GM19193 (cell line): ENCODE measurements around the gene CHMP6.

ENCODE experiments used
- POLR2A ChIP-seq: IDR thresholded peaks from 4 replicates; pipeline ENCODE4 v1.6.1; 2011; ENCODE audit not compliant: insufficient read depth, insufficient read length; ENCODE audit errors: extremely low read depth

CHMP6 gene

DNA sequence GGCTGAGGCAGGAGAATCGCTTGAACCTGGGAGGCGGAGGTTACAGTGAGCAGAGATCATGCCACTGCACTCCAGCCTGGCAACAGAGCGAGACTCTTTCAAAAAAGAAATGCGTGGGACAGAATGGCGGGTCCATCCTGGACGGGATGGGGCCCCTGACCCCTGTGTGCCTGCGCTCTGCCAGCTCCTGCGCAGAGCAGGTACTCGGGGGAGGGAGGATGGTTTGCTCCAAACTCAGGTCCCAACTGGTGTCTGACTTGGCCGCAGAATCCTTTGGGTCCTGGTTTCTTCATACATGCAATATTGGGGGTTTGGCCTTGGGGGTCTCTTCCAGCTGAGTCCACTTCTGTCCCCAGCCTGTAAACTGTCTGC lies 10.4 kb downstream of the CHMP6 start:
- no peak for TF ChIP-seq POLR2A

DNA sequence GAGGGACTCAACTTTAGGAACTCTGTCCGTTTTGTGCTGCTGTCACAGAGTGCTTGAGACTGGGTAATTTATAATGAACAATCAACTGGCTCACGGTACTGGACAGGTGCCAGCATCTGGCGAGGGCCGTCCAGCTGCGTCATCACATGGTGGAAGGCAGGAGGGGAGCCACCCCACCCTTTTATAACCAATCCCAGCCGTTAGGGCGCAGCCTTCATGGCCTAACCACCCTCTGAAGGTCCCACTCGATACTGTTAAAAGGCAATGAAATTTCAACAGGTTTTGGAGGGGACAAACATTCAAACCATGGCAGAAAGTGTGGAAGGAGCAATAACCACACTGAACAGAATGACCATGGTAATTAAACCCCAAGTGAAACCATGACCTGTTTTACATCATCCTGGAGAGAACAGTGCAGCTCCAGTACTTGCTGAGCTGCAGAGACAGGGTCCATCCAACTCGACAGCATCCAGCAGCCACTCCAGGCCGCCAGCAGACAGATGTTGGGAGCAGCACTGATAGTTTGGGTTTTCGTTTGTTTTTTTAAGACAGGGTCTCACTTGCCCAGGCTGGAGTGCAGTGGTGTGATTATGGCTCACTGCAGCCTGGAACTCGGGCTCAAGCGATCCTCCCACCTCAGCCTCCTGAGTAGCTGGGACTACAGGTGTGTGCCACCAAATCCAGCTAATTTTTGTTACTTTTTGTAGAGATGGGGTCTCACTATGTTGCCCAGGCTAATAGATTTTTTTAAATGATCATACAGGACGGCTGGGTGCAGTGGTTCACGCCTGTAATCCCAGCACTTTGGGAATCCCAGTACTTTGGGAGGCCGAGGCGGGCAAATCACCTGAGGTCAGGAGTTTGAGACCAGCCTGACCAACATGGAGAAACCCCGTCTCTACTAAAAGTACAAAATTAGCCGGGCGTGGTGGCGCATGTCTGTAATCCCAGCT lies 11.0 kb downstream of the CHMP6 start:
- no peak for TF ChIP-seq POLR2A

DNA sequence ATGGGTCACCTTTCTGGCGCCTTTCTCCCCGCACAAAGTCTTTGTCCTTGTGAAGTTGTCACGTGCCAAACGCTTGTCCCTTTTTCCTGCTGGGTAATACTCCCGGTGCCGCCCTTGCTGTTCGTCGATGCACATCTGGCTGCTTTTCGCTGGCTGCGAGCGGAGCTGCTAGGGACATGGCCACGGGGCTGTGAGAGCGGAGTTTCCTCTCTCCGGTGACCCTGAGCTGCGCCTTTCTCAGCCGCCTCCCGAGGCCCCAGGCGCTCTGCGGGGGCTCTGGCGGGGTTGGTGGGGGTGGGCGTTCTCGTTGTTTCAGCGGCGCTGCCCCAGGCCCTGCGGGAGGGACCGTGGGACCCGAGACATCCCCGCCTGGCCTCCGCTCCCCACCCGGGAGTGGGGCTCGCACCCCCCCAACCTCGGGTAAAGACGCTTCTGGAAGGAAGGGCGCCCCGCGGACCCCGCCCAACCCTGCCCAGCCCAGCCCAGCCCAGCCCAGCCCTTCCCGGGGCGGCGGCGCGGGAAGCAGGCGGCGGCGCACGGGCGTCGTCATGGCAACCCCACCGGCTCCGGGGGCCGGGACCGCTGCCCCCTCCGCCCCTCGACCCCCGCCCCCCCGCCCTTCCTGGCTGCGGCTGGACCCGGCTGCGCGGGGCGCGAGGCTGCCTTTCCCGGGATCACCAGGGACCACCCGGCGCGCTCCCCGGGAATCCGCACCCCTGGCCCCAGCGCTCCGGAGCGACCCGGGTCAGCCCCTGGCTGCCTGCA lies 12.3 kb downstream of the CHMP6 start:
- TF ChIP-seq POLR2A, result no peak

DNA sequence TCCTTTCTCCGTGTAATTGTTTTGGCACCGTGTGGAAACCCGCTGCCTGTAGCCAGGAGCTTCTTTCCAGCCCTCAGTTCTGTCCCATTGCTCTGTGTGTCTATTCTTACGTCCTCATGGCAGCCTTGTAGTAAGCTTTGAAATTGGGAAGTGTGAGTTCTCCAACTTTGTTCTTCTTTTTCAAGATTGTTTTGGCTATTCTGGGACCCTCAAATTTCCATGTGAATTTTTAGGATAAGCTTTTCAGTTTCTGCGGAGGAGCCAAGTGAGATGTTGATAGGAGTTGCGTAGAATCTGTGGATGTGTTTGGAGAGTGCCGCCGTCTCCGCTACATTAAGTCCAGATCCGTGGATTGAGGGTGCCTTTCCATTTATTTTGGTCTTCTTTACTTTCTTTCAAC lies 15.2 kb downstream of the CHMP6 start:
- no peak for TF ChIP-seq POLR2A

DNA sequence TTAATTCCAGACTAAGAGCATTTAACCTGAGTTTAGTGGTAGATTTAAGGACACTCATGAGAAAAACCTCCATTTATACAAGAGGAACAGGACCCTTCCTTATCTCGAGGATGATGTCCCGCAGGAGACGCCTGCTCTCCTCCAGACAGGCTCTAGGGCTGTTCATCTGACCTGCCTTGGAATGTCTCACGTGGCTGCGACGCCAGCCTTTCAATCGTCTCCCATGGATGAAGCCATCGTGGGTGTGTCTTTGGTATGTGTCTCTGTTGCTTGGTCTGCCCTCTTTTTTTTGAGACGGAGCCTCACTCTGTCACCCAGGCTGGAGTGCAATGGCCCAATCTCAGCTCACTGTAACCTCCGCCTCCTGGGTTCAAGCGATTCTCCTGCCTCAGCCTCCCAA lies 16.5 kb downstream of the CHMP6 start:
- TF ChIP-seq POLR2A, result no peak

DNA sequence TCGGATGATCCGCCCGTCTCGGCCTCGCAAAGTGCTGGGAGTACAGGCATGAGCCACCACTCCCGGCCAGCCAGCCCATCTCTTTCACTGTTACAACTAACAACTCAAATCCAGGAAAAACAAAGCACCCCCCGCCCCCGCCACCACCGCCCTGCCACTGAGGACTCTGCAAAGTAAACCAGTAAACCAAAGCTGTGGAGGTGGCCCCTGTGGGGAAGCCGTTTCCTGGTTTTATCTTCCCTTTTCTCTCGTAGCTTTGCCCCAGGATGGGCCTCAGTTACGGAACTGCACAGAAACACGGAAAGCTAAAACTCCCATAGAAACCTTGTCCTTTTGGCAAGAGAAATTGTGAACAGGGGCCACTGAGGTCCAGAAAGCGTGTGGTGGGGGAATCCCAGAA lies 17.5 kb downstream of the CHMP6 start:
- no peak for TF ChIP-seq POLR2A

DNA sequence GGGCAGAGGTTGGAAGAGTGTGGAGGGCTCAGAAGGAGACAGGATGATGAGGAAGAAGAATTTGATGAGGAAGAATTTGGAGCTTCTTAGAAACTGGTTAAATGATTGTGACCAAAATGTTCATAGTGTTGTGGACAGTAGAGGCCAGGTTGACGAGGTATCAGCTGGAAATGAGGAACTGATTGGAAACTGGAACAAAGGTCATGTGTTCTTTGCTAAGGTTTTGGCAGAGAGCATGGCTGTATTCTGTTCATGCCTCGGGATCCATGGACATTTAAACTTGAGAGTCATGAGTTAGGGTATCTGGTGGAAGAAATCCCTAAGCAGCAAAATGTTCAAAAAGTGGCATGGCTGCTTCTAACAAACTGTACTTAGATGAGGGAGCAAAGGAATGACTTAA lies 19.3 kb downstream of the CHMP6 start:
- no peak for TF ChIP-seq POLR2A

DNA sequence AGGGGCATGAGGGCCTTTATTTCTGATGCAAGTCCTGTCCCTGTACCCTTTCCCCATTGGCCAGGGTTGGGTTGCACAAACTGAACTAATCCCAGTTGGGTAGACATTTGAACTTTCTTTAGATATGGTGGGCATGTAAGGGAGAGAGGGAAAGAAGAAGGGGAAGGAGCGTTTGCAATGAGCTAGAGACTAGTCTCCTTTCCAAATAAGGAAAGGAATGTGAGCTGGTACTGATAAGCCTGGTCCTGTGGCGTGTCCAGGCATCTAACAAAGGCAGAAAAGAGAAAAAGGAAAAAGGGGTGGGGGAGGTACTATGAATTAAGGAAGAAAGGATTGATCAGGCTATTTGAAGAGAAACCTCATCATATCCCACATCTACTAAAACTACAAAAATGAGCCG lies 20.3 kb downstream of the CHMP6 start:
- no peak for TF ChIP-seq POLR2A

DNA sequence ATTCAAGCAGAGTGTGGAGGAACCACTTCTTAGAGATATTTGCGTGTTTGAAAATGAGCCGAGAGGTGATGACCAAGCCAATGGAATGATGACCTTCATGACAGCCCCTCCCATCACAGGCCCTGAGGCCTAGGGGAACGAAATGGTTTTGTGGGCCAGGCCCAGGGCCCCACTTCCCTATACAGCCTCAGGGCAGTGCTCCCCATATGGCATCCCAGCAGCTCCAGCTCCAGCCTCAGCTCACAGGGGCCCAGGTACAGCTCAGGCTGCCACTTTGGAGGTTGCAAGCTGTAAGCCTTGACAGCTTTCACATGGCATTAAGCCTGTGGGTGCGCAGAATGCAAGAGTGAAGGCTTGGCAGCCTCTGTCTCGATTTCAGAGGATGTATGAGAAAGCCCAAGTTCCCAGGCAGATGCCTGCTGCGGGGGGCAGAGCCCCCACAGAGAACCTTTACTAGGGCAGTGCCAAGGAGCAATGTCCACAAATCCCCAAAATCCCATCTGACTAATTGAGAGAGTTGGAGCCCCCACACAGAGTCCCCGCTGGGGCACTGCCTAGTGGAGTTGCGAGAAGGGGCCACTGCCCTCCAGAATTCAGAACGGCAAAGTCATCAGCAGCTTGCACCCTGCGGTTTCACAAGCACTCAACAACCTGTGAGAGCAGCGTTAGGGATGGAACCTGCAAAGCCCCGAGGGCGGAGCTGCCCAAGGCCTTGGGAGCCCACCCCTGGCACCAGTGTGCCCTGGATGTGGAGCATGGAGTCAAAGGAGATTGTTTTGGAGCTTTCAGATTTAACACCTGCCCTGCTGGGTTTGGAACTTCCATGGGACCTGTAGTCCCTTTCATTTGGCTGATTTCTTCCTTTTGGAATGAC lies 21.2 kb downstream of the CHMP6 start:
- no peak for TF ChIP-seq POLR2A

DNA sequence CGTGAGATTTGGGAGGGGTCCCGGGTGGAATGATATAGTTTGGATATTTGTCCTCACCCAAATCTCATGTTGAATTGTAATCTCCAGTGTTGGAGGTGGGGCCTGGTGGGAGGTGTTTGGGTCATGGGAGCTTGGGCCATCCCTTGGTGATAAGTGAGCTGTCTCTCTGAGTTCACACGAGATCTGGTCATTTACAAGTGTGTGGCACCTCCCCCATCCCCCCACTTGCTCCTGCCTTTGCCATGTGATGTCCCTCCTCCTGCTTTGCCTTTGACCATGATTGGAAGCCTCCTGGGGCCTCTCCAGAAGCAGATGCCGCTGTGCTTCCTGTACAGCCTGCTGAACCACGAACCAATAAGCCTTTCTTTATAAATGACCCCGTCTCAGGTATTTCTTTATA lies 22.0 kb downstream of the CHMP6 start:
- no peak for TF ChIP-seq POLR2A

DNA sequence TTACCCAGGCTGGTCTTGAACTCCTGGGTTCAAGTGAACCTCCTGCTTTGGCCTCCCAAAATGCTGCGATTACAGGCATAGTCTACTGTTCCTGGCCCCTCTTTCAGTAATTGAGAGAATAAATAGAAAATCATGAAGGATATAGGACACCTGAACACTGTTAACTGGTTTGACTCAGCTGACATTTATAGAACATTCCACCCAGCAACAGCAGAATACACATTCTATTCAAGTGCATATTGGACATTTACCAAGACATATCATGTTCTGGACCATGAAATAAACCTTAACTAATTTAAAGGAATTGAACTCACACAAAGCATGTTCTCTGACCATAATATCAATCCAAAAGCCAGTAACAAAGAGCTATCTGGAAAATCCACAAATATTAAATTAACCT lies 23.5 kb downstream of the CHMP6 start:
- TF ChIP-seq POLR2A, result no peak

DNA sequence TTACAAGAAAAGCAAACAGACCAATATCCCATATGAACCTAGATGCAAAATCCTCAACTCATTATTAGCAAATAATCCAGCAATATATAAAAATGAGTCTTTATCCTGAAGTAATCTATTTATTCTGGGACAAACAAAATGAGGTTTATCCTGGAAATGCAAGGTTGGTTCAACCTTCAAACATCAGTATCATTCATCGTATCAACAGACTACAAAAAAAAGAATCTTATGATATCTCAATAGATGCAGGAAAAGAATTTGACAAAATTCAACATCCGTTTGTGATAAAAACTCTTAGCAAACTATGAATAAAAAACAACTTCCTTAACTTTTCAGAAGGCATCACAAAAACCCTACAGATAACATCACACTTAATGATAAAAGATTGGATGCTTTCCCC lies 24.9 kb downstream of the CHMP6 start:
- no peak for TF ChIP-seq POLR2A

DNA sequence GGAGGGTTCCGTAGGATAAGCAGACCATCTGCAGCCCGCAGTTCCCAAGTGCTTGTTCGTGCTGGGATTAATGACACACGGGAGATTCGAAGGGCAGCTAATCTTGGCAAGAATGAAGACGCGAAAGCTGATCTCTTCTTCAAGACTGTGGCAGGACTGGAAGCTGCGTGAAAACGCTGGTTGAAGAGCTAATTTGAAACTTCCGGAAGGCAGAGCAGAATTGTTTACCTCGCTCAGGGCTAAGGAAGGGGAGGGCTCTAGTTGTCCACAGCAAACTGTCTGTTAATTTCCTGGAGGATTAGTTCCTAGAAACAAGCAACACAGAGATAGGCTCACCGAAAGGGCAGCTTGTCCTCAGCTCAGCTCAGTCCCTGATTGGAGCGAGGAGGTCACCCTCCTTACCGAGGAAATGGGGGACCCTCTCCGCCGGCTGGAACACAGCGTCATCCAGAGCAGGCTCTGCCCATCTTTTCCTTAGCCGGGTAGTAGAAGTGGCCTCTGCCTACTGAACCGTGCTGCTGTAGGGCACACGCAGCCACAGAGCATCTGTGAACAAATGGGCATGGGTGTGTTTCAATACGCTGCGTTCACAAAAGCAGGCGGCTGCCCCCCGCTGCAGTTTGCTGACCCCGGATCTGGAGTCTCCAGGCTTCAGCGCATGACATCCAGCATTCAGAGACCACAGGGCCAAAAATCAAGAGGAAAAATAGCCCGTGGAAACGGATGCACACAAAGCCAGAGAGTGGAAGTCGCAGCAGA lies 26.6 kb downstream of the CHMP6 start:
- TF ChIP-seq POLR2A, result no peak
